Muscle of leg (tissue), 11 donors: ENCODE data around the gene C12orf42. TPM values are rescaled to one million over a fixed set of nuclear protein-coding genes. Genes with fewer than 3 reads are reported as not detected.

Experiments used
- DNase-seq: peaks from one replicate; pipeline ENCODE4 v3.0.0; 2013
- H3K27ac ChIP-seq: one replicate; pipeline ENCODE4 v1.5.1; 2013; ENCODE audit warnings: mild to moderate bottlenecking, low read length, control low read depth
- H3K27me3 ChIP-seq: one replicate; pipeline ENCODE4 v1.6.1; 2013; ENCODE audit warnings: low read length; ENCODE audit not compliant: control insufficient read depth, insufficient read depth
- H3K36me3 ChIP-seq: one replicate; pipeline ENCODE4 v1.6.1; 2013; ENCODE audit warnings: low read length; ENCODE audit not compliant: control insufficient read depth, insufficient read depth
- H3K4me1 ChIP-seq: one replicate; pipeline ENCODE4 v1.6.1; 2013; ENCODE audit warnings: low read length; ENCODE audit not compliant: control insufficient read depth, insufficient read depth
- H3K4me3 ChIP-seq: one replicate; pipeline ENCODE4 v1.5.1; 2013; ENCODE audit warnings: low read length, control low read depth
- H3K9me3 ChIP-seq: replicated peaks from 2 replicates; pipeline ENCODE4 v1.6.1; 2013; ENCODE audit warnings: low read depth, low read length; ENCODE audit not compliant: control insufficient read depth
- WGBS: methylation state at CpG from one replicate; pipeline ENCODE4 v1.1.5; 2013; ENCODE audit warnings: missing lambda C conversion rate; ENCODE audit not compliant: insufficient coverage; 5-methylcytosine and 5-hydroxymethylcytosine counted together
- polyA plus RNA-seq, 8 donors: library from polyadenylated mRNA; unstranded; fragments of 120-200 nt; gene quantifications; one replicate each; pipeline versions ENCODE4 v1.2.1 to v1.2.3, GENCODE V29; 2013; ENCODE audit warnings: inconsistent platforms in 1 of 8, low replicate concordance in 1 of 8; ENCODE audit not compliant: insufficient read length in 8 of 8, insufficient read depth in 1 of 8
- total RNA-seq: library from RNA; stranded (reverse); fragments of 120-200 nt; gene quantifications from one replicate; pipeline ENCODE4 v1.2.4, GENCODE V29; 2013

The C12orf42 gene
- total and polyA plus RNA-seq, 9 donors = 0.98 to 2.4 (median 1.7) TPM

DNA sequence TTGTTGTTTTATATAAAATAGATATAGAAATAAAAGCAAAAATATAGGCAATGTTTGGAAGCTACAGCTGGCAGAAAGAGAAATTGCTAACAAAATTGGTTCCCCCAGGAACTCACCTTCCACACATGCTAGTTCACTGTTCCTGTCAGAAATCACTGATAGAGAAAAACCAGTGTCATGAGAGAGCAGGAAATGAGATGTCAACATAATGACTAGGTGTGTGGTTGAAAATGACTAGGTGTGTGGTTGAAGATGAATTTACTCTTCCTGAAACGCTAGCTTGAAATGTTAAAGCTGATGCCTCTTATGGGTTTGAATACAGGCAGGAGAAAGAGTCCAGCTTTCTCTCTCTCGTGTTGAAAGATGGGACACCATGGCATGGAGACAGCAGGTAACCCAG is 216.3 kb downstream of the C12orf42 start:
- no peaks in the 10 kb centered on the region for H3K27me3 ChIP-seq
- H3K27ac ChIP-seq = no peak overlapping the region
- H3K36me3 ChIP-seq = no peaks in the 10 kb centered on the region
- H3K9me3 ChIP-seq = no peaks in the 10 kb centered on the region
- no peaks in the 10 kb centered on the region for H3K4me1 ChIP-seq
- H3K4me3 ChIP-seq = no peak overlapping the region
- DNase-seq = no peak
- WGBS = 32% methylated on average over 2 of the region's 2 CpGs

- Histone ChIP-seq H3K27ac (no peak overlapping the region), H3K9me3 (no peaks in the 10 kb centered on the region), H3K36me3 (no peaks in the 10 kb centered on the region), H3K4me1 (no peaks in the 10 kb centered on the region), H3K4me3 (no peak overlapping the region), H3K27me3 (no peaks in the 10 kb centered on the region)
- 50% methylated on average over 1 of the region's 3 CpGs for WGBS
- no peak for DNase-seq
Measured at GRCh38 chr12:103278329-103278728, 217.4 kb downstream of the C12orf42 start.

- WGBS = 71% methylated on average over 3 of the region's 3 CpGs
- Histone ChIP-seq H3K4me1 (no peaks in the 10 kb centered on the region), H3K4me3 (no peak overlapping the region), H3K27me3 (no peaks in the 10 kb centered on the region), H3K36me3 (no peaks in the 10 kb centered on the region), H3K27ac (no peak overlapping the region), H3K9me3 (no peaks in the 10 kb centered on the region)
- DNase-seq = no peak
Measured at GRCh38 chr12:103273645-103274044, 222.1 kb downstream of the C12orf42 start.

- WGBS = no CpG with 5 or more reads among the region's 1 CpG
- no peaks in the 10 kb centered on the region for H3K27me3 ChIP-seq
Measured at GRCh38 chr12:103272949-103273348, 222.8 kb downstream of the C12orf42 start.

DNA sequence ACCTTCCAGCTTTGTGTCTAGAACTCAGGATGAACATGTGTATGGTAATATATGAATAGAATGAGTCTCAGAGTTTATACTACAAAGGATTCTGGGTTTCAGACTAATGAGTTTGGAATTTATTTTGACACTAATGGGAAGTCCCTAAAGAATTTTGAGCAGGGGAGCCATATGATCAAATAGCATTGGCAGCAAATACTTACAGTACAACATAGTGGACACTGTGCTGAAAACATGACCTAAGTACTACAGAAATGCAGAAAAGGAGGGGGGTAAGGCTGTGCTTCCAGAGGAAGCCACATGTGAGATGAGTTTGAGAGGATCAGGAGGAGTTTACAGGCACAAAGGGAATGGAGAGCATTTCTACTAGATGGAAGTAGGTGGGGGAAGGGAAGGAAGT is 225.8 kb downstream of the C12orf42 start:
- Histone ChIP-seq H3K27me3 (no peaks in the 10 kb centered on the region), H3K4me3 (no peak overlapping the region), H3K27ac (no peak overlapping the region), H3K4me1 (no peaks in the 10 kb centered on the region), H3K9me3 (no peaks in the 10 kb centered on the region), H3K36me3 (no peaks in the 10 kb centered on the region)
- DNase-seq = peak; percentile 36

More at GRCh38 chr12:103272949-103273348, 222.8 kb downstream of the C12orf42 start:
- Histone ChIP-seq H3K9me3 (no peaks in the 10 kb centered on the region), H3K4me1 (no peaks in the 10 kb centered on the region), H3K27ac (no peak overlapping the region), H3K36me3 (no peaks in the 10 kb centered on the region), H3K4me3 (no peak overlapping the region)
- DNase-seq = no peak

DNA sequence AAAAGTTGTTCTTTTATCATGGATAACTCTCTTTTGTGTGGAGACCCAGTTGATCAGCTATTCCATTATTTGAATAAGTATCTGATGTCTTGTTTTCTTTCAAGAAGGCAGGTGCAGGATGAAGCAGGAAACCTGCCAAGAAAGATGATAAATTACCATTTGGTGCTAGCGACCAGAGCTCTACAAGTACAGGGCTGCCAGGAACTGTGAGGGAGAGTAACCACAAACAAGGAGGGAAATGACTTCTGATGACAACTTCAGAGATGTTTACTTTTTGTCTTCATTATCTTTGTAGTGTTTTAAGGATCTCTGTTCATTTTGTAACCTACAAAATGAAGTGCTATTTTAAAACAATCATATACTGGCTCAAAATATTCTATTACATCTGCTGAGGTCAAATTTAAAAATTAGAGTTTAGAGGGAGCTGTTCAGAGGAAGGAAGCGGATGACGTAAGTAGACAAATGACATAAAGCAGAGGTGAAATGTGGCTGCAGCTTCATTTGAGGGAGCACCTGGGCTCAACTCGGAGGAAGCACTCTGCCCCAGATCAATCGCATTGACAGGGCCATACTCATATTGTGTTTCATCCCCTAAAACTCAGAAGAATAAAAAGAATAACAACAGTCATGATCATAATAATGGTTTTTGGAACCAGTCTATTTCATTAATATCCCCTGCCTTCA is 226.8 kb downstream of the C12orf42 start:
- WGBS = 27% methylated on average over 3 of the region's 5 CpGs
- H3K4me3 ChIP-seq = no peak overlapping the region
- no peak overlapping the region for H3K27ac ChIP-seq
- no peak for DNase-seq
- no peaks in the 10 kb centered on the region for H3K9me3 ChIP-seq
- no peaks in the 10 kb centered on the region for H3K36me3 ChIP-seq
- H3K27me3 ChIP-seq = no peaks in the 10 kb centered on the region
- H3K4me1 ChIP-seq = no peaks in the 10 kb centered on the region

GRCh38 chr12:103257763-103258162 is 238.0 kb downstream of the C12orf42 start:
- DNase-seq = no peak
- H3K27ac ChIP-seq = no peak overlapping the region
- H3K9me3 ChIP-seq = no peaks in the 10 kb centered on the region
- no peak overlapping the region for H3K4me3 ChIP-seq
- WGBS = no CpG with 5 or more reads among the region's 2 CpGs
- H3K27me3 ChIP-seq = no peaks in the 10 kb centered on the region
- H3K36me3 ChIP-seq = no peaks in the 10 kb centered on the region
- no peaks in the 10 kb centered on the region for H3K4me1 ChIP-seq

Other genes starting within 250 kb of the C12orf42 start
- gene STAB2, start 91.3 kb upstream of the C12orf42 start, total RNA-seq = 1.3 TPM
- 1 to 10 TPM in 7 of 8 donors, under 1 TPM in 1; 0.86 to 6.0 (median 3.2) TPM for gene STAB2, start 91.3 kb upstream of the C12orf42 start, polyA plus RNA-seq